ENCODE measurements around the gene MCC.

DNA sequence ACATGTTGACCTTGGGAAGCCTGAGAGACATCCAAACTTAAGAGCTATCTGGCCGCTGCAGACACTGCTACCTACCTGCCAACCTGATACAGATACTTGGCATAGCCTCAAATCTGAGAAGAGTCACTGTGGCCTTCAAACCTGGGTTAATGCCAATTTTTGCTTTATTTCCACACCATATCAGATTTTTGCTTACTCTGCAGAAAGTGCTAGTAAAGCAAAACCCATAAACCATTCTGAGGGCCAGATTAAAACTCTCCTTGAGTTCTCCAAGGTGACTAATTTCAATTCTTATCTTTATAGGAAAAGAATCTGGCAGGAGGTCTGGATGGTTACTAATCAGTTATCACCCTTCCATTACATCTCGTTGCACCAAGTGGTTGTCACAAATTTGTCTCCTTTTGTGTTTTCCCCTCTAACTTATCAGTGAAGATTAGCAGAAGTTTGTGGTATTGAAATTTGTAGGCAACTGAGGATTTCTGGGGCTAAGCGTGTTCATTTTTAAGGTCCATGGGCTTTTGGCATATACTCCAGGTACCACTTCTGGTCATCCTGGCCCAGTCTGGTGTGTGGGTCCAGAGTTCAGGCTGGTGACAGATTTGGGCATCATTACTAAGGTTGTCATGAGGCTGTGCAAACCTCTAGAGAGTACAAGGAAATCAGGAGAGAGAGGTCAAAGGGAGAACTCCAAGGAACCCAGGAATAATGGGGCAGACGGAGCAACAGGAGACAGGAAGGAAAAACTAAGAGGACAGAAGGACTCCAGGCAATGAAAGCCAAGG is 231.4 kb downstream of the MCC start:
- TF ChIP-seq FOXM1 (IDR thresholded peaks at IDR 0.05; ENCODE audit: borderline replicate concordance, low read depth), result no peak
- TF ChIP-seq TEAD4 (IDR thresholded peaks at IDR 0.05), result no peak
- TF ChIP-seq CREB1 (IDR thresholded peaks at IDR 0.05; ENCODE audit: low read depth), result no peak
- no peak for TF ChIP-seq EP300 (IDR thresholded peaks at IDR 0.05; ENCODE audit: borderline replicate concordance)

Data from Ishikawa (cell line).